ENCODE results near the gene NKD2. TPM values are rescaled to one million over a fixed set of nuclear protein-coding genes. Genes with fewer than 3 reads are reported as not detected.

Gene NKD2
- total and polyA plus RNA-seq, 8 donors: 1.8 to 13.6 (median 7.9) TPM; not detected in 2

DNA sequence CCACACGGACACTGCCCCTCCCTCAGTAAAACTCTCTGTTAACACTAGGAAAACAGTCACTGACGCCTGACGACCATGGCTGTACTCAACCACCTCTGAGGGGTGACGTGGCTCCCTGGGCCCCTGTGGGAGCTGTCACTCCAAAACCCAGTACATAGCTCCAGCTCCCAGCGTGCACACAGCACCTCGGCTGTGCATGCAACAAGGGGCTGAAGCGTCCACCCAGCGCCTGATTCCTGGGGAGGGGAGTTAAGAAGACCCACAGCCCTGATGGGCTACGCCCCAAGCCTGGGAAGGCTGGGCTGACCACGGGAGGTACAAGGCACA is 66.9 kb downstream of the NKD2 start:
- WGBS, 5 donors: 86 to 89% (median 86%) methylated on average over 10 of the region's 10 CpGs; no CpG with 5 or more reads in 1 of the 5 donors
- no peak for DNase-seq
- H3K27me3 ChIP-seq: no peaks in the 10 kb centered on the region
- no peaks in the 10 kb centered on the region for H3K4me1 ChIP-seq
- H3K36me3 ChIP-seq: peaks cover 47 to 75% (median 75%) of the 10 kb centered on the region in 4 donors
- H3K4me3 ChIP-seq: no peak overlapping the region
- no peak for TF ChIP-seq POLR2AphosphoS5 (IDR thresholded peaks at IDR 0.05)
- no peak for TF ChIP-seq EP300 (IDR thresholded peaks at IDR 0.05)
- TF ChIP-seq POLR2A (IDR thresholded peaks at IDR 0.05): no peak
- TF ChIP-seq, protein P1, sequence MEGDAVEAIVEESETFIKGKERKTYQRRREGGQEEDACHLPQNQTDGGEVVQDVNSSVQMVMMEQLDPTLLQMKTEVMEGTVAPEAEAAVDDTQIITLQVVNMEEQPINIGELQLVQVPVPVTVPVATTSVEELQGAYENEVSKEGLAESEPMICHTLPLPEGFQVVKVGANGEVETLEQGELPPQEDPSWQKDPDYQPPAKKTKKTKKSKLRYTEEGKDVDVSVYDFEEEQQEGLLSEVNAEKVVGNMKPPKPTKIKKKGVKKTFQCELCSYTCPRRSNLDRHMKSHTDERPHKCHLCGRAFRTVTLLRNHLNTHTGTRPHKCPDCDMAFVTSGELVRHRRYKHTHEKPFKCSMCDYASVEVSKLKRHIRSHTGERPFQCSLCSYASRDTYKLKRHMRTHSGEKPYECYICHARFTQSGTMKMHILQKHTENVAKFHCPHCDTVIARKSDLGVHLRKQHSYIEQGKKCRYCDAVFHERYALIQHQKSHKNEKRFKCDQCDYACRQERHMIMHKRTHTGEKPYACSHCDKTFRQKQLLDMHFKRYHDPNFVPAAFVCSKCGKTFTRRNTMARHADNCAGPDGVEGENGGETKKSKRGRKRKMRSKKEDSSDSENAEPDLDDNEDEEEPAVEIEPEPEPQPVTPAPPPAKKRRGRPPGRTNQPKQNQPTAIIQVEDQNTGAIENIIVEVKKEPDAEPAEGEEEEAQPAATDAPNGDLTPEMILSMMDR (IDR thresholded peaks at IDR 0.05): no peak
- H3K9me3 ChIP-seq: no peaks in the 10 kb centered on the region
- no peak overlapping the region for H3K27ac ChIP-seq
- intact Hi-C loops (cut with DNase I; ENCODE audit: low total_unique reads): no loop called here

DNA sequence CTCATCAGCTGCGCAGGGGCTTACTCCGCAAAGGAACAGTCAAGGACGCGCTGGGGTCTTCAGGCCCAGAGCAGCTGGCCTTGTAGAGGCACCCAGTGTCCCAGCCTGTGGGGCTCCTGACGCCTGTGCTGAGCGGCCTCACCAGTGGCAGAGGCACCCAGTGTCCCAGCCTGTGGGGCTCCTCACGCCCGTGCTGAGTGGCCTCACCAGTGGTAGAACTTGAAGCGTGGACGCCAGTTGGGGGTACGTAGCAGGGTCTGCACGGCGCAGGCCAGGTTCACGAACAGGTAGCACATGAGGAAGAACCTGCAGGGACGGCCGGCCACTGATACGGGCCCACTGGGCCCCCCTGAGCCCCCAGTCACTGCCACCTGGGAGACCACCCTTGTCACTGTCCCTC is 67.3 kb downstream of the NKD2 start:
- Histone ChIP-seq H3K9me3 (no peaks in the 10 kb centered on the region), H3K4me3 (no peak overlapping the region), H3K27me3 (no peaks in the 10 kb centered on the region), H3K36me3 (peaks cover 51 to 79% (median 79%) of the 10 kb centered on the region in 4 donors), H3K4me1 (no peaks in the 10 kb centered on the region), H3K27ac (no peak overlapping the region)
- intact Hi-C loops (cut with DNase I; ENCODE audit: low total_unique reads): no loop called here
- DNase-seq: no peak
- WGBS, 5 donors: 95 to 98% (median 96%) methylated on average over 14 to 17 of the region's 17 CpGs
- TF ChIP-seq, protein P1 (IDR thresholded peaks at IDR 0.05): no peak
- TF ChIP-seq POLR2AphosphoS5 (IDR thresholded peaks at IDR 0.05) (no peak), EP300 (IDR thresholded peaks at IDR 0.05) (no peak), POLR2A (IDR thresholded peaks at IDR 0.05) (no peak)

DNA sequence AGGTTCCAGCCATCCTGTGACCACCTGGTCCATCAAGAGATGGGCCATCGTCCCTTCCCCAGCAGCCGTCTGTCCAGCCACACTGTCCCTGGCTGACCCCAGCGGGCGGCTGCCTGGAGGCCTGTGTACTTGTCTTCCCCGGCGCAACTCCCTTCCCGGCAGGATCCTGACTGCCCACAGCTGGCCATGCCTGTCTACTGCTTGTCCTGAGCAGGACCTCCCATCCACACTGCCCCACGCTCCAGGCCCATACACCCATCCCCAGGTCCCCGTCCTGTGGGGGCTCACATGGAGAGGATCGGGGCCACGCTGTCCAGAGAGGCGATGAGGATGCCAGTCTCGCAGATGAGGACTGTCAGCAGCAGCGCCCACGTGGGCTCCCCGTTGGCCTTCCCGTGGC is 67.8 kb downstream of the NKD2 start:
- WGBS, 5 donors: 86 to 95% (median 91%) methylated on average over 15 to 17 of the region's 17 CpGs
- Histone ChIP-seq H3K27me3 (no peaks in the 10 kb centered on the region), H3K27ac (no peak overlapping the region), H3K36me3 (peaks cover 55 to 84% (median 83%) of the 10 kb centered on the region in 4 donors), H3K4me3 (no peak overlapping the region), H3K4me1 (no peaks in the 10 kb centered on the region), H3K9me3 (no peaks in the 10 kb centered on the region)
- intact Hi-C loops (cut with DNase I; ENCODE audit: low total_unique reads): no loop called here
- DNase-seq: no peak
- TF ChIP-seq EP300 (IDR thresholded peaks at IDR 0.05) (no peak), POLR2AphosphoS5 (IDR thresholded peaks at IDR 0.05) (no peak), POLR2A (IDR thresholded peaks at IDR 0.05) (no peak)
- TF ChIP-seq, protein P1 (IDR thresholded peaks at IDR 0.05): no peak

DNA sequence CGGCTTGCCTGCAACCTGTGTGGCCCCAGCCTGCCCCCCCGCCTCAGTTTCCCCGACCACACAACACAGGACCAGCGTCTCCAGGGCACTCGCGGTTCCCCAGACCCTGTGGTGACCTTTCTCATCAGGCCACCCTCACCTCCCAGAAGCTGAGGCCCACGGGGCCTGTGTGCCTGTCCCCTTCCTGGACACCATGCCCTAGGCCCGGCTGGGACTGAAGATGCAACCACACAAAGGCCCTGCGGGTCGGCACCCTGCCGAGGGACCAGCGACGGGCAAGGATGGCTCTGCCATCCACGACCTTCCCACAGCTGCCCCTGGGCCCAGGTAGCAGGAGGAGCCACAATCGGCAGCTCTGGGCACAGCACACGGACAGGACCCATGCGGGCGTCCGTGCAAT is 68.4 kb downstream of the NKD2 start:
- no peak for TF ChIP-seq POLR2A (IDR thresholded peaks at IDR 0.05)
- TF ChIP-seq POLR2AphosphoS5 (IDR thresholded peaks at IDR 0.05): no peak
- no peak for TF ChIP-seq EP300 (IDR thresholded peaks at IDR 0.05)
- TF ChIP-seq, protein P1 (IDR thresholded peaks at IDR 0.05): no peak
- intact Hi-C loops (cut with DNase I; ENCODE audit: low total_unique reads): no loop called here
- 91 to 100% (median 94%) methylated on average over 1 to 19 of the region's 19 CpGs for WGBS, 5 donors
- H3K4me3 ChIP-seq: no peak overlapping the region
- H3K36me3 ChIP-seq: peaks cover 59 to 90% (median 89%) of the 10 kb centered on the region in 4 donors
- no peaks in the 10 kb centered on the region for H3K9me3 ChIP-seq
- no peak for DNase-seq
- H3K4me1 ChIP-seq: no peaks in the 10 kb centered on the region
- H3K27me3 ChIP-seq: no peaks in the 10 kb centered on the region
- H3K27ac ChIP-seq: no peak overlapping the region
